GM23338 (cell line): ENCODE results near the gene ZBTB7C.

ENCODE experiments used
- CTCF ChIP-seq, 2 experiments: fragments of 200-600 bp in 1 of 2; sonication (generic) in 1 of 2; conservative IDR thresholded peaks; 2 replicates each; pipeline versions ENCODE4 v1.5.1 to v1.6.1; 2016 to 2017; ENCODE audit warnings: antibody characterized with exemption in 2 of 2, low read depth in 2 of 2, mild to moderate bottlenecking in 2 of 2, moderate library complexity in 1 of 2
- EZH2 ChIP-seq: fragments of 200-600 bp; sonication (generic); IDR thresholded peaks from one replicate; pipeline ENCODE4 v1.8.0; 2017; ENCODE audit warnings: antibody characterized with exemption, mild to moderate bottlenecking, low read depth; ENCODE audit not compliant: unreplicated experiment
- EZH2phosphoT487 ChIP-seq: fragments of 200-600 bp; sonication (generic); IDR thresholded peaks from one replicate; pipeline ENCODE4 v1.8.1; 2018; ENCODE audit warnings: antibody characterized with exemption; ENCODE audit not compliant: unreplicated experiment
- POLR2AphosphoS5 ChIP-seq: IDR thresholded peaks from 2 replicates; pipeline ENCODE4 v1.6.1; 2016; ENCODE audit warnings: antibody characterized with exemption, low read depth

GRCh38 chr18:47995654-47996053, 413.5 kb downstream of the ZBTB7C start:
- TF ChIP-seq CTCF (conservative IDR thresholded peaks at IDR 0.05; ENCODE audit: low read depth in 2 of 2) (no peak), EZH2 (no peak), EZH2phosphoT487 (no peak), POLR2AphosphoS5 (no peak)
